OCI-LY7 (cell line): ENCODE results near the gene WDR86. TPM values are rescaled to one million over a fixed set of nuclear protein-coding genes. Genes with fewer than 3 reads are reported as not detected.

ENCODE experiments used
- BruUV-seq: library from RNA; stranded (reverse); fragments of 400-500 nt; replicated peaks from 2 replicates; lab custom pipeline; 2021; lab: Mats Ljungman, UMichigan
- CTCF ChIA-PET: fragments of 300-600 bp; sonication (Branson Sonifier 250); formaldehyde crosslinking; loops from one replicate; lab custom pipeline; 2022; ENCODE audit warnings: antibody characterized with exemption; ENCODE audit not compliant: unreplicated experiment; lab: Charles Lee
- POLR2A ChIA-PET: fragments of 300-600 bp; sonication (Branson Sonifier 250); formaldehyde crosslinking; loops from one replicate; lab custom pipeline; 2022; ENCODE audit warnings: antibody characterized with exemption; lab: Charles Lee
- DNase-seq: peaks from one replicate; pipeline ENCODE4 v3.0.0-alpha.2; 2015; ENCODE audit warnings: low spot score
- H2AFZ ChIP-seq: fragments of 200-600 bp; sonication (generic), shearing (Covaris generic); 2 replicates; pipeline ENCODE4 v1.6.1; 2014; ENCODE audit warnings: mild to moderate bottlenecking, antibody characterized with exemption, low read length, moderate library complexity
- H3K27ac ChIP-seq: fragments of 200-600 bp; sonication (generic); 2 replicates; pipeline ENCODE4 v1.5.1; 2014; ENCODE audit warnings: mixed run types, low read depth, mild to moderate bottlenecking, moderate library complexity, low read length, inconsistent platforms; ENCODE audit not compliant: poor library complexity, severe bottlenecking
- H3K36me3 ChIP-seq: fragments of 200-600 bp; sonication (generic); 2 replicates; pipeline ENCODE4 v1.6.1; 2014; ENCODE audit warnings: mild to moderate bottlenecking, antibody characterized with exemption, low read length, moderate library complexity, mixed read lengths; ENCODE audit not compliant: insufficient read depth
- H3K4me1 ChIP-seq: fragments of 200-600 bp; sonication (generic); 2 replicates; pipeline ENCODE4 v1.5.1; 2014; ENCODE audit warnings: mild to moderate bottlenecking, low read length; ENCODE audit not compliant: insufficient read depth, poor library complexity, severe bottlenecking
- H3K4me2 ChIP-seq: fragments of 200-600 bp; sonication (generic); 2 replicates; pipeline ENCODE4 v1.6.1; 2014; ENCODE audit warnings: mild to moderate bottlenecking, low read length
- H3K4me3 ChIP-seq: fragments of 200-600 bp; sonication (generic); 2 replicates; pipeline ENCODE4 v1.5.1; 2014; ENCODE audit warnings: mild to moderate bottlenecking, low read depth, low read length; ENCODE audit not compliant: poor library complexity, severe bottlenecking
- H3K79me2 ChIP-seq: fragments of 200-600 bp; sonication (generic); 2 replicates; pipeline ENCODE4 v1.6.1; 2016; ENCODE audit warnings: low read depth, mild to moderate bottlenecking, low read length, moderate library complexity, mixed read lengths; ENCODE audit not compliant: insufficient read depth
- H3K9me2 ChIP-seq: fragments of 200-600 bp; sonication (generic); 2 replicates; pipeline ENCODE4 v1.6.1; 2016; ENCODE audit warnings: mild to moderate bottlenecking, low read length, mixed read lengths; ENCODE audit not compliant: insufficient read depth
- H3K9me3 ChIP-seq: fragments of 200-600 bp; sonication (generic); 2 replicates; pipeline ENCODE4 v1.6.1; 2014; ENCODE audit warnings: mild to moderate bottlenecking, mixed run types, low read length, mixed read lengths
- H4K20me1 ChIP-seq: fragments of 200-600 bp; sonication (generic); 2 replicates; pipeline ENCODE4 v1.6.1; 2014; ENCODE audit warnings: mild to moderate bottlenecking, antibody characterized with exemption, low read length, moderate library complexity, mixed read lengths; ENCODE audit not compliant: insufficient read depth
- CTCF ChIP-seq: fragments of 200-600 bp; sonication (generic); conservative IDR thresholded peaks from 2 replicates; pipeline ENCODE4 v1.5.1; 2014; ENCODE audit warnings: mild to moderate bottlenecking, antibody characterized with exemption, low read length, moderate library complexity, mixed read lengths
- EZH2phosphoT487 ChIP-seq: fragments of 200-600 bp; sonication (generic); IDR thresholded peaks from 2 replicates; pipeline ENCODE4 v1.6.1; 2018; ENCODE audit warnings: low read depth, borderline replicate concordance, mild to moderate bottlenecking, mixed run types, antibody characterized with exemption, low read length, moderate library complexity, mixed read lengths
- intact Hi-C: fragments of 100-400 bp; cut with micrococcal nuclease; formaldehyde crosslinking; loops from one replicate; pipeline ENCODE4 v1.10.0; 2022; ENCODE audit not compliant: unreplicated experiment
- total RNA-seq, 2 experiments: library from RNA; depleted of rRNA in 1 of 2; stranded (reverse); fragments of >200 nt in 1 of 2; shearing (Covaris generic) in 1 of 2; gene quantifications; 2 replicates each; pipeline ENCODE4 v1.2.3, GENCODE V29; 2014 to 2022

The WDR86 gene
- total RNA-seq, 2 experiments from 2014 or later, result 0.44 to 0.51 TPM

- BruUV-seq, result no TSS peak
- no peaks in the 10 kb centered on the region for H4K20me1 ChIP-seq
- TF ChIP-seq CTCF, result no peak
- no peak for TF ChIP-seq EZH2phosphoT487
- POLR2A ChIA-PET, result interaction anchor here (0.6 to 1.4 kb wide), 2 partner anchors 14 to 201 kb away, joined by 3 to 6 read pairs; no protein-coding TSS in a partner anchor
- no peaks in the 10 kb centered on the region for H3K9me3 ChIP-seq
- CTCF ChIA-PET, result interaction anchor here (1.1 kb wide), 1 partner anchor 82 kb away, joined by 3 read pairs; no protein-coding TSS in a partner anchor
- peaks cover 3% of the 10 kb centered on the region for H3K4me1 ChIP-seq
- DNase-seq, result no peak
- H3K79me2 ChIP-seq, result no peaks in the 10 kb centered on the region
- no peak overlapping the region for H3K4me3 ChIP-seq
- H3K9me2 ChIP-seq, result no peaks in the 10 kb centered on the region
- H3K4me2 ChIP-seq, result no peak overlapping the region
- peaks cover 36% of the 10 kb centered on the region for H3K36me3 ChIP-seq
- intact Hi-C loops, result loop anchor here (5.0 kb wide), 1 partner anchor 266 kb away; no protein-coding TSS in a partner anchor
- H2AFZ ChIP-seq, result no peak overlapping the region
- H3K27ac ChIP-seq, result no peak overlapping the region
Observed at GRCh38 chr7:151366166-151366879, 43.5 kb downstream of the WDR86 start.

GRCh38 chr7:151363182-151363581 lies 46.7 kb downstream of the WDR86 start:
- no peak overlapping the region for H2AFZ ChIP-seq
- no peak overlapping the region for H3K4me2 ChIP-seq
- intact Hi-C loops, result no loop called here
- H4K20me1 ChIP-seq, result no peaks in the 10 kb centered on the region
- peaks cover 40% of the 10 kb centered on the region for H3K36me3 ChIP-seq
- no TSS peak for BruUV-seq
- H3K9me2 ChIP-seq, result no peaks in the 10 kb centered on the region
- peaks cover 2% of the 10 kb centered on the region for H3K4me1 ChIP-seq
- no peak overlapping the region for H3K4me3 ChIP-seq
- H3K9me3 ChIP-seq, result no peaks in the 10 kb centered on the region
- TF ChIP-seq CTCF (no peak), EZH2phosphoT487 (no peak)
- CTCF ChIA-PET, result no interaction called here
- H3K79me2 ChIP-seq, result no peaks in the 10 kb centered on the region
- POLR2A ChIA-PET, result interaction anchor here (0.7 to 1.0 kb wide), 2 partner anchors 276 to 398 kb away, joined by 3 read pairs; no protein-coding TSS in a partner anchor
- no peak overlapping the region for H3K27ac ChIP-seq
- DNase-seq, result no peak
